ENCODE data around the gene KIRREL3. TPM values are rescaled to one million over a fixed set of nuclear protein-coding genes. Genes with fewer than 3 reads are reported as not detected.

The KIRREL3 gene
- total RNA-seq, 1 donor from 2014 or later: 0.09 TPM

GRCh38 chr11:126680700-126681099 is 319.9 kb downstream of the KIRREL3 start:
- no peak for ATAC-seq
- intact Hi-C loops (cut with DNase I): no loop called here
- no peak for DNase-seq (ENCODE audit: low spot score)

- intact Hi-C loops (cut with DNase I): no loop called here
- DNase-seq (ENCODE audit: low spot score): no peak
- no peak for ATAC-seq
These were observed 320.4 kb downstream of the KIRREL3 start for GRCh38 chr11:126680131-126680530.

- no peak for DNase-seq (ENCODE audit: low spot score)
- intact Hi-C loops (cut with DNase I): no loop called here
- no peak for ATAC-seq
These were observed 321.5 kb downstream of the KIRREL3 start for GRCh38 chr11:126679033-126679432.

- ATAC-seq (no peak), DNase-seq (ENCODE audit: low spot score) (no peak)
- intact Hi-C loops (cut with DNase I): no loop called here
These were observed 324.0 kb downstream of the KIRREL3 start for GRCh38 chr11:126676536-126676935.

GRCh38 chr11:126673319-126673718 is 327.3 kb downstream of the KIRREL3 start:
- intact Hi-C loops (cut with DNase I): no loop called here
- ATAC-seq (no peak), DNase-seq (ENCODE audit: low spot score) (no peak)

- intact Hi-C loops (cut with DNase I): no loop called here
These were observed 331.2 kb downstream of the KIRREL3 start for GRCh38 chr11:126669416-126669815.

GRCh38 chr11:126664643-126665042 is 335.9 kb downstream of the KIRREL3 start:
- DNase-seq (ENCODE audit: low spot score) (no peak), ATAC-seq (no peak)
- intact Hi-C loops (cut with DNase I): no loop called here

More at GRCh38 chr11:126669416-126669815, 331.2 kb downstream of the KIRREL3 start:
- ATAC-seq: no peak
- DNase-seq (ENCODE audit: low spot score): no peak

GRCh38 chr11:126663749-126664592 is 336.6 kb downstream of the KIRREL3 start:
- intact Hi-C loops (cut with DNase I): no loop called here
- DNase-seq (ENCODE audit: low spot score) (no peak), ATAC-seq (no peak)

GRCh38 chr11:126662035-126662790 is 338.4 kb downstream of the KIRREL3 start:
- DNase-seq (ENCODE audit: low spot score) (no peak), ATAC-seq (no peak)
- intact Hi-C loops (cut with DNase I): no loop called here

GRCh38 chr11:126660761-126661425 is 339.7 kb downstream of the KIRREL3 start:
- intact Hi-C loops (cut with DNase I): no loop called here
- ATAC-seq: no peak
- no peak for DNase-seq (ENCODE audit: low spot score)

- DNase-seq (ENCODE audit: low spot score) (no peak), ATAC-seq (no peak)
- intact Hi-C loops (cut with DNase I): no loop called here
These were observed 340.2 kb downstream of the KIRREL3 start for GRCh38 chr11:126660321-126660720.

- ATAC-seq (no peak), DNase-seq (ENCODE audit: low spot score) (no peak)
- intact Hi-C loops (cut with DNase I): no loop called here
These were observed 342.1 kb downstream of the KIRREL3 start for GRCh38 chr11:126658306-126659056.

- intact Hi-C loops (cut with DNase I): no loop called here
- DNase-seq (ENCODE audit: low spot score) (no peak), ATAC-seq (peak; percentile 77)
These were observed 344.8 kb downstream of the KIRREL3 start for GRCh38 chr11:126655807-126656128.

- DNase-seq (ENCODE audit: low spot score): no peak
- ATAC-seq: peak; percentile 95
These were observed 345.4 kb downstream of the KIRREL3 start for GRCh38 chr11:126654886-126655806.

GRCh38 chr11:126653040-126653439 is 347.5 kb downstream of the KIRREL3 start:
- DNase-seq (ENCODE audit: low spot score) (no peak), ATAC-seq (no peak)
- intact Hi-C loops (cut with DNase I): no loop called here

More at GRCh38 chr11:126654886-126655806, 345.4 kb downstream of the KIRREL3 start:
- intact Hi-C loops (cut with DNase I): no loop called here

GRCh38 chr11:126647735-126648134 is 352.8 kb downstream of the KIRREL3 start:
- DNase-seq (ENCODE audit: low spot score) (no peak), ATAC-seq (peak; percentile 60)
- intact Hi-C loops (cut with DNase I): no loop called here

GRCh38 chr11:126646701-126647557 is 353.6 kb downstream of the KIRREL3 start:
- peak; percentile 50 for ATAC-seq

More at GRCh38 chr11:126646701-126647557, 353.6 kb downstream of the KIRREL3 start:
- intact Hi-C loops (cut with DNase I): no loop called here
- DNase-seq (ENCODE audit: low spot score): no peak

Measured in sciatic nerve (tissue), 2 donors.